Suprapubic skin (tissue), 4 donors: Measurements from ENCODE around the gene RAB33A. TPM values are rescaled to one million over a fixed set of nuclear protein-coding genes. Genes with fewer than 3 reads are reported as not detected.

ENCODE experiments used
- DNase-seq, 2 donors: peaks; one replicate each; pipeline ENCODE4 v3.0.0-alpha.2; 2019; ENCODE audit warnings: low spot score in 2 of 2
- H3K27ac ChIP-seq: fragments of 200-600 bp; sonication (generic); one replicate; pipeline ENCODE4 v1.5.1; 2019
- H3K27me3 ChIP-seq: fragments of 200-600 bp; sonication (generic); one replicate; pipeline ENCODE4 v1.5.1; 2019
- H3K36me3 ChIP-seq: fragments of 200-600 bp; sonication (generic); one replicate; pipeline ENCODE4 v1.5.1; 2019
- H3K4me1 ChIP-seq: fragments of 200-600 bp; sonication (generic); one replicate; pipeline ENCODE4 v1.5.1; 2019
- H3K4me3 ChIP-seq: fragments of 200-600 bp; sonication (generic); one replicate; pipeline ENCODE4 v1.5.1; 2019; ENCODE audit warnings: mild to moderate bottlenecking
- H3K9me3 ChIP-seq: fragments of 200-600 bp; sonication (generic); one replicate; pipeline ENCODE4 v1.5.1; 2019
- EP300 ChIP-seq: sonication (generic); formaldehyde crosslinking; IDR thresholded peaks from one replicate; pipeline ENCODE4 v1.6.1; 2017; ENCODE audit warnings: antibody characterized with exemption
- POLR2A ChIP-seq, 2 donors: fragments of 450-650 bp; IDR thresholded peaks; one replicate each; pipeline ENCODE4 v1.6.1; 2017; ENCODE audit warnings: antibody characterized with exemption in 2 of 2, mild to moderate bottlenecking in 2 of 2, moderate library complexity in 2 of 2
- POLR2AphosphoS5 ChIP-seq, 3 donors: sonication (generic); formaldehyde crosslinking; IDR thresholded peaks; one replicate each; pipeline ENCODE4 v1.6.1; 2017; ENCODE audit warnings: antibody characterized with exemption in 3 of 3
- WGBS: methylation state at CpG from one replicate; pipeline ENCODE4 v1.1.5; 2018; 5-methylcytosine and 5-hydroxymethylcytosine counted together
- total RNA-seq, 4 donors: library from RNA; depleted of rRNA; stranded (reverse); fragments of >200 nt; gene quantifications; one replicate each; pipeline ENCODE4 v1.1.0, GENCODE V29; 2016
- TF ChIP-seq, protein P1 (sequence below), 2 donors: fragments of 200-600 bp in 1 of 2; fragments of 450-650 bp in 1 of 2; sonication (generic) in 1 of 2; IDR thresholded peaks; one replicate each; pipeline ENCODE4 v1.5.1; 2016 to 2019; ENCODE audit warnings: antibody characterized with exemption in 2 of 2, mild to moderate bottlenecking in 1 of 2, moderate library complexity in 1 of 2

The RAB33A gene
- total RNA-seq, 4 donors from 2014 or later: not detected

GRCh38 chrX:130155564-130155963 is 16.2 kb upstream of the RAB33A start:
- DNase-seq: no peak
- no peaks in the 10 kb centered on the region for H3K4me1 ChIP-seq
- TF ChIP-seq POLR2AphosphoS5 (IDR thresholded peaks at IDR 0.05) (no peak), POLR2A (IDR thresholded peaks at IDR 0.05) (no peak), EP300 (no peak)
- TF ChIP-seq, protein P1, sequence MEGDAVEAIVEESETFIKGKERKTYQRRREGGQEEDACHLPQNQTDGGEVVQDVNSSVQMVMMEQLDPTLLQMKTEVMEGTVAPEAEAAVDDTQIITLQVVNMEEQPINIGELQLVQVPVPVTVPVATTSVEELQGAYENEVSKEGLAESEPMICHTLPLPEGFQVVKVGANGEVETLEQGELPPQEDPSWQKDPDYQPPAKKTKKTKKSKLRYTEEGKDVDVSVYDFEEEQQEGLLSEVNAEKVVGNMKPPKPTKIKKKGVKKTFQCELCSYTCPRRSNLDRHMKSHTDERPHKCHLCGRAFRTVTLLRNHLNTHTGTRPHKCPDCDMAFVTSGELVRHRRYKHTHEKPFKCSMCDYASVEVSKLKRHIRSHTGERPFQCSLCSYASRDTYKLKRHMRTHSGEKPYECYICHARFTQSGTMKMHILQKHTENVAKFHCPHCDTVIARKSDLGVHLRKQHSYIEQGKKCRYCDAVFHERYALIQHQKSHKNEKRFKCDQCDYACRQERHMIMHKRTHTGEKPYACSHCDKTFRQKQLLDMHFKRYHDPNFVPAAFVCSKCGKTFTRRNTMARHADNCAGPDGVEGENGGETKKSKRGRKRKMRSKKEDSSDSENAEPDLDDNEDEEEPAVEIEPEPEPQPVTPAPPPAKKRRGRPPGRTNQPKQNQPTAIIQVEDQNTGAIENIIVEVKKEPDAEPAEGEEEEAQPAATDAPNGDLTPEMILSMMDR (IDR thresholded peaks at IDR 0.05): no peak
- H3K27ac ChIP-seq: no peak overlapping the region
- WGBS: 44% methylated on average over 2 of the region's 2 CpGs
- no peaks in the 10 kb centered on the region for H3K27me3 ChIP-seq
- H3K4me3 ChIP-seq: no peak overlapping the region
- H3K9me3 ChIP-seq: no peaks in the 10 kb centered on the region
- no peaks in the 10 kb centered on the region for H3K36me3 ChIP-seq

- DNase-seq: no peak
- no peak overlapping the region for H3K4me3 ChIP-seq
- no peaks in the 10 kb centered on the region for H3K27me3 ChIP-seq
- no peaks in the 10 kb centered on the region for H3K36me3 ChIP-seq
- H3K4me1 ChIP-seq: no peaks in the 10 kb centered on the region
- no peak overlapping the region for H3K27ac ChIP-seq
- TF ChIP-seq POLR2AphosphoS5 (IDR thresholded peaks at IDR 0.05): no peak
- TF ChIP-seq, protein P1 (IDR thresholded peaks at IDR 0.05): no peak
- TF ChIP-seq POLR2A (IDR thresholded peaks at IDR 0.05): no peak
- no peak for TF ChIP-seq EP300
- 73% methylated on average over 2 of the region's 2 CpGs for WGBS
- H3K9me3 ChIP-seq: no peaks in the 10 kb centered on the region
These were observed 13.5 kb upstream of the RAB33A start for GRCh38 chrX:130158311-130158710.

DNA sequence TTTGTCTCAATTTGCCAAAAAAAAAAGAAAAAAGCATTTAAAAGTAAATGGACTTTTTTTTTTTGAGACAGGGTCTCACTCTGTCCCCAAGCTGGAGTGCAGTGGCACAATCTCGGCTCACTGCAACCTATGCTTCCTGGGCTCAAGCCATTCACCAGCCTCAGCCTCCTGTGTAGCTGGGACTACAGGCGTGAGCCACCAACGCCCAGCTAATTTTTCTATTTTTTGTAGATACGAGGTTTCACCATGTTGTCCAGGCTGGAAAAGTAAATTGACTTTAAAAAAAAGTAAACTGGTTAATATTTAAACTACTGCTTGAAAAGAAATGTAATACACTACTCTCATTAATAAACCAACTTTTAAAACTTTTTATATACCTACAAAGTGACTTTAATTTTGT is 12.0 kb upstream of the RAB33A start:
- DNase-seq: no peak
- TF ChIP-seq POLR2AphosphoS5 (IDR thresholded peaks at IDR 0.05) (no peak), EP300 (no peak), POLR2A (IDR thresholded peaks at IDR 0.05) (no peak)
- TF ChIP-seq, protein P1 (IDR thresholded peaks at IDR 0.05): no peak
- Histone ChIP-seq H3K4me3 (no peak overlapping the region), H3K27ac (no peak overlapping the region), H3K4me1 (peaks cover 6% of the 10 kb centered on the region), H3K9me3 (no peaks in the 10 kb centered on the region), H3K36me3 (no peaks in the 10 kb centered on the region), H3K27me3 (no peaks in the 10 kb centered on the region)
- WGBS: 77% methylated on average over 4 of the region's 4 CpGs

- DNase-seq: no peak
- no peak overlapping the region for H3K27ac ChIP-seq
- TF ChIP-seq EP300: no peak
- TF ChIP-seq, protein P1 (IDR thresholded peaks at IDR 0.05): no peak
- TF ChIP-seq POLR2A (IDR thresholded peaks at IDR 0.05): no peak
- no peak for TF ChIP-seq POLR2AphosphoS5 (IDR thresholded peaks at IDR 0.05)
- H3K36me3 ChIP-seq: no peaks in the 10 kb centered on the region
- 42% methylated on average over 6 of the region's 6 CpGs for WGBS
- peaks cover 14% of the 10 kb centered on the region for H3K4me1 ChIP-seq
- H3K4me3 ChIP-seq: no peak overlapping the region
- H3K9me3 ChIP-seq: no peaks in the 10 kb centered on the region
- no peaks in the 10 kb centered on the region for H3K27me3 ChIP-seq
These were observed 9.5 kb upstream of the RAB33A start for GRCh38 chrX:130162094-130162735.

DNA sequence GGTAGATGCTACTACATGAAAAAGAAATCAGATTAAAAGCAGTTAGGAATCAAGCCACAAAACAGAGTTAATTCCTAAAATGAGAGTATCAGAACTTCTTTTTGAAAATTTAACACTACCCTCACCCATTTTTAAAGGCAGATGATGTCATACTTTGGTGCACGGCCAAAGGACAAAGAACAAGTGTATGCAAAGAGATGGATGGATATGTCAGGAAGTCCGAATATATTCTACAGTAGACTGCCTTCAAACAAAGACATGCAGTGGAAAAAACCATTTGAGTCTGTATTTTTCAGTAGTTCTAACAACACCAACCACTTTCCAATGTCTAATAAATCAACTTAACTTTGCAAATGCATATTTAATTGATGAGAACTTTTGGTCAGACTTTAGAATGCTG is 8.4 kb upstream of the RAB33A start:
- Histone ChIP-seq H3K9me3 (no peaks in the 10 kb centered on the region), H3K27ac (no peak overlapping the region), H3K4me3 (no peak overlapping the region), H3K27me3 (no peaks in the 10 kb centered on the region), H3K4me1 (peaks cover 14% of the 10 kb centered on the region), H3K36me3 (no peaks in the 10 kb centered on the region)
- DNase-seq: no peak
- WGBS: 65% methylated on average over 2 of the region's 2 CpGs
- TF ChIP-seq, protein P1 (IDR thresholded peaks at IDR 0.05): no peak
- TF ChIP-seq EP300: no peak
- no peak for TF ChIP-seq POLR2AphosphoS5 (IDR thresholded peaks at IDR 0.05)
- TF ChIP-seq POLR2A (IDR thresholded peaks at IDR 0.05): no peak
